Activated T-cell treated with anti-CD3 and anti-CD28 coated beads for 48 hours (primary cell): ENCODE results near the gene GRB10.

ENCODE experiments used
- DNase-seq: peaks from one replicate; pipeline ENCODE4 v3.0.0-alpha.2; 2020; ENCODE audit warnings: low read depth

The GRB10 gene

DNA sequence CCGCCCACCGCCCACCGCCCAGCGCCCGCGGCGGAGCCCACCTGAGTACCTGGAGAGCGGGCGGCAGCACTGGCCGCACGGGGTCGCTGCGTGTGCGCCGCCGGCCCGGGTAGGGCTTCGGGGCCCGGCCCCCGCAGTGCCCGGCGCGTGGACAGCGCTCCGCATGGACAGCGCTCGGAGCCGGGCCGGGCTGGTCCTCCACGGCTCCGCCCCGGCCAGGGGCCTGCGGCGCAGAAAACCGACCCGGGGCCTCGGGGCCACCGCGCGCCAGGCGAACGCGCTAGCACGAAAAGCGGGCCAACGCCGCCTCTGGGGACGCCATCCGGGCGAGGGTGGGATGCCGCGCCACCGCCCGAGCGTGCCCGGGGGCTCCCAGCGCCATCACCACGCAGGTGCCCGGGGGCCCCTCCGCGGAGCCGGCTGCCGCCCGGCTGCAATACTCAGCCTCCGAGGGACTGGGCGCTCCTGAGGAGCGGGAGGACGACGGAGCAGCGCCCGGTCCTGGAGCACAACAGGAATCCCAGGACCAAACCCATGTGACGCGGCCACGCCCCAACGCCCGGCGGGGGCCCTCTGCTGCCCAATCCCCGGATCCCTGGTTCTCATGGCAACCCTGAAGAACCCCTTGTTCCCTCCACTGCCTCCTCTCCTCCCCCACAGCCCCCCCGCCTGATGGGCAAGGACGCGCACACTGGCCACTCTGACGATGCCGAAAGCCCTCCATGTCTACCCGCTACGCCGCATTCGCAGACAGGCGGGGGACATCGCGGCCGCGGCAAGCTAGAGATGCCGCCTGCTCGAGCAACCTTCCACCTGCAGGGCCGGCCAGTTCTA is at the start of gene GRB10:
Gene GRB10, minus strand, starts transcription at position 522 of the 834 bp plus-strand sequence. CDS start 50,574 bp downstream, outside the sequence.
- DNase-seq: no peak

DNA sequence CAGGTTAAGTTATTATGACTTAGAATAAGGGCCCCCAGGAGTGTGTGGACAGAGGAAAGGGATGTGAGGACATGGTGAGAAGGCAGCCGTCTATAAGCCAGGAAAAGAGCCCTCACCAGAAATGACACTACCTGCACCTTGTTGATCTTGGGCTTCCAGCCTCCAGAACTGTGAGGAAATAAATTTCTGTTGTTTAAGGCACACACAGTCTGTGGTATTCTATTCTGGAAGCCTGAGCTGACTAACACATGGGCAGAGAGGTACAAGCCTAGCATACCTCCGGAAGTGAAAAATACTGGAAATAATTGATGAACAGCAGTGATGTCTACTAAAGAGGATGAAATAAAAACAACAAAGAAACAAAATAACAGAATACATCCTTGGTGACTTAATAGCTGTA is 46.1 kb upstream of the GRB10 start:
- no peak for DNase-seq

DNA sequence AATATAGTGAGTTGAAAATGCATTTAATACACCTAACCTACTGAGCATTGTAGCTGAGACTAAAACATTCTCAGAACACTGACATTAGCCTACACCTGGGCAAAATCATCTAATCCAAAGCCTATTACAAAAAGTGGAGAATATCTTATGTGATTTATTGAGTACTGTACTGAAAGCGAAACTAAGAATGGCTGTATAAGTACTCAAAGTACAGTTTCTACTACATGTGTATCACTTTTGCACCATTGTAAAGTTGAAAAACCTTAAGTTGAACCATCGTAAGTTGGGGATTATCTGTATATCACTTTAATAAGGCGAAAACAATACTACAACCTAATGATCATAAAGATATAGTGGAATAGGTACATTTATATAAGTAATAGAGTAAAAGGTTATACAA is 45.4 kb upstream of the GRB10 start:
- DNase-seq: no peak

DNA sequence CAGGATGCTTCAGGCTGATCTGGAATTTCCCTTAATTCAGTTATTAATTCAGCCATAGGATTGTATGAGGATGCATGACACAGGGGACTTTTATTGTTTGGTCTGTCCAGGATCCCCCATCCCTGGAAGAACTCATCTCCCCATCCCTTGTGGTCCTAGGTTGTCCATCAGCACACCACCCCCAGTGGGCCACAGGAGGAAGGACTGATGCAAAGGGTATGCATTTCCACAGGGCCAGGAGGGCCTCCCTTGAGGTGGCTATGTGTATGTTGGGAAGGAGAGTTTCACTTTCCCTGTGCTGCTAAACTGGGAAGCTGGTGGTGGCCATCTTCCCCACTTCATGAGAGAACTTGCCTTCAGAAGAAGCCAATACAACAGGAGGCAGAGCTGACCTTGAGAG is 44.6 kb upstream of the GRB10 start:
- DNase-seq: no peak

DNA sequence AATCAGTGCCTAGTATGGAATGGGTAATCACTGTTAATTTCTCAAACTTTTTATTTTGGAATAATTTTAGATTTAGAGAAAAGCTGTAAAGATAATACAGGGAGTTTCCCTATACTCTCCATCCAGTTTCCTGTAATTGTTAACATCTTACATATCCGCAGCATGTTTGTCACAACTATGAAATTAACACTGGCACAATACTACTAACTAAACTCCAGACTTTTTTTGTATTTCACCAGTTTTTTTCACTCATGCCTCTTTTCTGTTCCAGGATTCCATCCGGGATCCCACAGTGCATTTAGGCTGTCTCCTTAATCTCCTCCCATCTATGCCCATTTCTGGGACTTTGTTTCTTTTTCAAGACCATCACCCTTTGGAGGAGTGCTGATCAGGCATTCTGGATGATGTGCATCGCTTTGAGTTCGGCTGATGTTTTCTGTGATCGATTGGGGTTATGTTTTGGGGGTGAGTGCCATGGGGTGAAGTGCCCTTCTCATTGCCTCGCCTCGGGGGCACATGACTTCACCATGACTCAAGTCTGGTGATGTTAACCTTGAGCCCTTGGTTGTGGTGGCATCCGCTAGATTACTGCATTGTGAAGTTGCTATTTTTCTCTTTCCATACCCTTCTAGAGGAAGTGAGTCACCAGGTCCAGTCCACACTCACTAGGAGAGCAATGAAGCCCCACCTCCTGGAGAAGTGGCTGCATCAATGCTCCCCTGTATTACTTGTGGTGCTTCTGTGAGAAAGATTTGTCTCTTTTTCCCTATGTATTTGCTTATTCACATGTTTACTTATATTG is 43.9 kb upstream of the GRB10 start:
- DNase-seq: peak; percentile 41

DNA sequence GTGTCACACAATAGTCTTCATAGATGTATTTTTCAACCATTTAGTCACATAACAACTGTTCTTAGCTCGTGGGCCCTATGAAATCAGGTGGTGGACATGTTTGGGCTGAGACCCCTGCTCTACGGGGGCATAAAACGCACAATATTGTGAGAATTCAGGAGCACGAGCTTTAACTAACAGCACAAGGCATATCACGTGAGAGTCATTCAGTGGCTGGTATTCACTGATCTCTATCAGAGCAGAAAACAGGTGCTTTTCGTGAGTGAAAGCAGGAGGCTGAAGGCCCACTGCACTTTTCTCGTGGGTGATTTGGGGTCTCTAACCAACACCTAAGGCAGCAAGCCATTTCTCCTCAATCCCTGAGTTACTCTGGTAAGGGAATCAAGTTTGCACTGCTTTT is 42.8 kb upstream of the GRB10 start:
- no peak for DNase-seq

DNA sequence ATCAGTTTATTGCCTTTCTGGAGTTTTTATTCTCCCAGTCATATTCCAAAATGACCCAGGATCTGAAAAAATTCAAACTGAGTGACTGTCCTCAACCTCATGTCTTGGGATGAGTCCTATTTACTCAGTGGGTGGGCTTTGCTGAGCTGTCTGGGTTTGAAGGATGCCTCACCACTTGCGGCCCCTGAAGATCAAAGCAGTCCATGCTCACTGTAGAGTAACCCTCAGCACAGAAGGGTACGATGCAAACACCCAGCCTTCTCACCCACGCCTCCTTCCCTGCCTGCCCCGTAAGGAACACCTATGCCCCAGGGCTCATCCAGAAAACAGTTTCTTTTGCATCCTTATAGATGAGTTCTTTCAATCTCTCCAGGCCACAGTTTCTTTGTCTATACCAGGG is 42.2 kb upstream of the GRB10 start:
- DNase-seq: no peak

DNA sequence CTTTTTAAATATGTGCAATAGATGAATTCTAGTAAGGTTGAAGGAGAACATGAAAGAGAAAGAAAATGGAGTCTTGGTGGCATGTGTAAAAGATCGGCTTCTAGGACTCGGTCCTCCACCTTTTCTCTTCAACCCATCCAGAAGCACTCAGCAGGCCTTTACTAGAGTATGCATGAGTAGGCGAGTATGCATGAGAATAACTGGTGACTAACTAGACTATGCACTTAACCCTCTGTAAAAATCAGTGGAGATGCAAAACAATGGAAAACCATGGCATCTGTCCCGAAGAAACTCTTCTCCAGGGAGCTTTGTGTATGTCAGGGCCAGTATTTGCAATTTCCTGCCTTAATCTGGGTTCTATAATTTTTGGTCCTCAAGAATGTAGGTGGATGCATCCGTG is 40.0 kb upstream of the GRB10 start:
- no peak for DNase-seq

DNA sequence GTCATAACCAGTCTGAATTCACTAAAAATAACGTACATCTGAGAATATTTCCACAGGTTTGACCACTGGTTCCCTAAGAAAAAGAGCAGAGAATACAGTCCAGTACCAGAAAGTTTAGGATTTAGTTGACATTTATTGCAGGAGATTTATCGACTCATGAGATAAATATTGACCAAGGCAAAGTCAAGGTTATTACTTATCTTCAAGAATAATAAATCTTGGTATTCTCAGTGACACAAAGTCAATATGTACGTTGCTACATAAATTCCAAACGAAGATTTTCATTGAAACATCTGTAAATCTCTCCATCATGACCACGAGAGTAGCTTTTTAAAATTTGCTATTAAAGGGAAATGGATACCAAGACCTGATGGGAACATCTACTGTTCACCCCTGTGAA is 39.4 kb upstream of the GRB10 start:
- no peak for DNase-seq

DNA sequence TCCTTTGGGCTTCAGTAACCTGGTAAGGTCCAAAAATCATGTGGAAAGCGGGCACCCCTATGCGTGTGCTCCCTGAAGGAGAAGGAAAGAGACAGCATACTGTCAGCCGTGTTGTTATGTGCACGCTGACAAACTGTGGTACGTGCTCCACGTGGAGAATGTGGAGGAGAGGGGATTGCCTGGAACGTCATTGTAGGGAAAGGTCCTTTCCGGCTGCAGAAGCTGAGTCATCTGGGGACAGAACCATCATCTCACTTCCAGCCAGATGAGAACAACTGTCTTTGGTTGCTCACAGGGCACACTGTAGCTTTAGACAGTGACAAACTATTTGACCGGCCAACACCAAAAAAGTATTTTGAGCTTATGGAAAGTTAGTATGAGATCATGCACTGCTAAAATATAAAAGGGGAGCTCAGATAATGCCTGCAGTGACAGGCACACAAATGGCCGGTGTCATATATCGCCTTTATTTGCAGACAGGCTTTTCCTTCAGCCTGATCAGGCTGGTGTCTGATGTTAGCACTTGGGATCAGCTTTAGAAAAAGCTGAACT is 38.8 kb upstream of the GRB10 start:
- DNase-seq: no peak

DNA sequence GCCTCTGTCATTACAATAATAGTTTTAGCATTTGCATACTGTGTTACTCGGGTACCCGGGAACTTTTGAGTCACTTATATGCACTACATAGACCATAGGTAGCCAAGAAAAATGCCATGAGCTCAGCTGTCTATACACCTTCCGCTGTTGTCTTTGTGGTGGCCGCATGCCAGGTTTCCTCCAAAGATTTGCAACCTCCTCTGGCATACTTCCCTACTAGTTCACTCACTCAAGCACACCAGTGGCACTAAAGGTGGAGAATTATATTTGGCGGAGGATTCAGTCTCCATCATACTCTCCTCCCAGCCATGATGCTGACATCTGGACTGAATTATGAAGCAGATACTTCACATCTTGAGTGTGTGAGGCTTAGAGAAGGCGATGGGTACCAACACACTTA is 35.6 kb upstream of the GRB10 start:
- DNase-seq: no peak

DNA sequence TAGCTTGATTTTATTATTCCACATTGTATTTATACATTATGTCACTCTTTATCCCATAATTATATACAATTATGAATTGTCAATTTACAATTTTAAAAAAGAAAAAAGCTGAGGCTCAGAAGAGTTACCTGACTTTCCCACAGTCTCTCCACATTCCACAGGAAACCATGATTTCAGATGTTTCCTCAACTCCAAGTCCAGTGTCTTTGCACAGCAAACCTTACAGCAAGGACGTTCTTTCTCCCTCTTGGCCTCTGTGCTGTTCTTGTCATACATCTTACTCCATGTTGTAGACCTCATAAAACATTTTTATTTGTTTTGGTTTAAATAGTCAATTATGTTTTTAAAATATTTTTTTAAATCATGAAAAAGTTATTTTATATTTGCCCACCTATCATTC is 34.9 kb upstream of the GRB10 start:
- no peak for DNase-seq

DNA sequence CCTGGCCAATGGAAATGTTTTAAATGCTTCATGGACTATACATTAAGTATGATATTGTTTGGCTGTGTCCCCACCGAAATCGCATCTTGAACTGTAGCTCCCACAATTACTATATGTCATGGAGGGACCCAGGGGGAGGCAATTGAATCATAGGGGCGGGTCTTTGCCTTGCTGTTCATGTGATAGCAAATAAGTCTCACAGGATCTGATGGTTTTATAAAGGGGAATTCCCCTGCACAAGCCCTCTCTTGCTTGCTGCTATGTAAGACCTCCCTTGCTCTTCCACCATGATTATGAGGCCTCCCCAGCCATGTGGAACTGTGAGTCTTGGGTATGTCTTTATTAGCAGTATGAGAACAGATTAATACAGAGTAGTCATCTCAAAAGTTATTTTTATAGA is 32.4 kb upstream of the GRB10 start:
- no peak for DNase-seq

DNA sequence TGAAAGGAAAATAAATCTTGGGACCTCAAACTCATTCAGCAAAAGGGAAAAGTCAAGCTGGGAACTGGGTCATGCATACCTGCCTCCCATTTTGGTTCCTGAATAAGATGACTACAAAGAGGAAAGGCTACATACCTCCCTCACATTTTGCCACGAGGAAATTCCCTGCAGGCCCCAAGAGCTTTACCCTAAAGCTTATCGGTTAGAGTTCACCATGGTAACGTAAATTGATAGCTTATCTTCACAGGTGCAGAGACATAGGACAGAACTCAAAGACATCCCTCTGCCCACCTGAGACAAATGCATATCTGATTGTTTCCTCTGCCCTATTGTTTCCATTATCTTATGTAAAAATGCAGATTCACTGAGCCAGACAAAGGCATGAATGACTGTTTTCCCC is 31.5 kb upstream of the GRB10 start:
- no peak for DNase-seq

DNA sequence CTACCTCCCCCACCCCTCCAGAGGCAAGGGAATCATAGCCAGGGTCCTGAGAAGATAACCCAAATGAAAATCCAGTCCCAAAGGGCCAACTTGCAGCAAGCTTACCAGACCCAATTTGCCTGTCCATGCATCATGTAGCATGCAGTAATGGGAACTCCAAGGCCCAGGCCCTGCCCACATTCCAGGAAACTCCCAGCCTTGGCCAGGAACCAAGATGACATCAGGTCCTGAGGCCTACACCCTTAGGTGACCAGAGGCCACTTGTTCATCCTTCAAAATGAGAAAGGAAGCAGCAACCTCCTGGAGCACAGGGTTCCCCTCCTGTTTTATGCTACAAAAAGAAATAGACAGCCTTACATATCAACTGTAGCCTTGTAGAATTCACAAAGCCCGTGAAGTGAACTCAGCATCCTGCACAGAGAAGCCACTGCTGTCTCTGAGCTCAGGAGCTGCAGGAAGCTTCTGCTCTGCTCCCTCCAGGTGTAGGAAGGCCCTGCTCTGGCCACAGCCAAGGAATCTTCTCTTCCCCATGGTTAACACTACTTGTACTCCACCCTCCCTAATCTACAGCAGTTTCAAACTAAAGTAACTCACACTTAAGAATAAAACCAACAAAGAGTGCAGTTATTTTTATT is 30.3 kb upstream of the GRB10 start:
- DNase-seq: no peak

DNA sequence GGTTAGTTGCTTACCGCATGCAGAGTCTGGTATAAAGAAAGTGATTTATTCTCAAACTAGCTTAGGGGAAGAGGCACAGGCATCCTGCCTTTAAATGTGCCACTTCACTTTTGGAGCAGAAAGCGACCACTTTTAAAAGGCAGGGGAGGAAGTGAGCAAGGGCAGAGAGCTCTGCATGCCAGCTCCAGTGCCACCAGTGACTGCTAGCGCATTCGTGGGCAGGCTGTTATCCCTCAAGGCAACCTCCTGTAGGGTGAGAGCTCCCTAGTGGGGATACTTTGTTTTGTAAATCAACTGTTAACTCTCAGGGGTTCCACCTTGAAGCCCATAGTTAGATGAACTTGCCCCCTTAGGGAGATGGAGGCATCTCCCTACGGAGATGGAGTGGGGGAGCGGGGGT is 29.4 kb upstream of the GRB10 start:
- no peak for DNase-seq

DNA sequence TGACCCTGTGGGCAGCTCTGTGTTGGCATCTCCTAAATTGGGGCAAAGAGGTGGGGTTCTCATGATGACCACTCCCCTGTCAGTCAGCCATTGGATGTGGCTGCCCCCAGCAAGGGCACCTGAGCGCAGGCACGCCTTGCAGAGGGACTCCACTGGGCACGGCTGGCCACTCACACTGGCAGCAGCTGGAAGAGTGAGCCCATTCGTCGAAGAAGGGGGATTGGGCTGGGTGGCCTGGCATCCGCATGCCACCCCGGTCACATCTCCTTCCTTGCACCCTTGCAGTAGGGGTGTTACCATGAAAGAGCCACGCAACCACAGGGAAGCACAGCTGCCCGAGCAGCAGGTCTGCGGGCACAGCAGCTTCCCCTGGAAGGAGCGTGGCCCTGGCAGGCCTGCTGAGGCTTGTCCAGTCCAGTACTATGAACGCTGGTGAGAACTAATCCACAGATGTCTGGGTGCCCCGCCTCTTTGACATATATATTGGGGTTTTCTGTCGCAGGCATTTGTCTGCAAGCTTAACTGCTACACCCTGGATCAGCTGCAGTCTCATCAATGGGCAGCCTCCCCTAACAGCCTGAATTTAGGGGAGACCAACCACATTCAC is 25.7 kb upstream of the GRB10 start:
- DNase-seq: no peak

DNA sequence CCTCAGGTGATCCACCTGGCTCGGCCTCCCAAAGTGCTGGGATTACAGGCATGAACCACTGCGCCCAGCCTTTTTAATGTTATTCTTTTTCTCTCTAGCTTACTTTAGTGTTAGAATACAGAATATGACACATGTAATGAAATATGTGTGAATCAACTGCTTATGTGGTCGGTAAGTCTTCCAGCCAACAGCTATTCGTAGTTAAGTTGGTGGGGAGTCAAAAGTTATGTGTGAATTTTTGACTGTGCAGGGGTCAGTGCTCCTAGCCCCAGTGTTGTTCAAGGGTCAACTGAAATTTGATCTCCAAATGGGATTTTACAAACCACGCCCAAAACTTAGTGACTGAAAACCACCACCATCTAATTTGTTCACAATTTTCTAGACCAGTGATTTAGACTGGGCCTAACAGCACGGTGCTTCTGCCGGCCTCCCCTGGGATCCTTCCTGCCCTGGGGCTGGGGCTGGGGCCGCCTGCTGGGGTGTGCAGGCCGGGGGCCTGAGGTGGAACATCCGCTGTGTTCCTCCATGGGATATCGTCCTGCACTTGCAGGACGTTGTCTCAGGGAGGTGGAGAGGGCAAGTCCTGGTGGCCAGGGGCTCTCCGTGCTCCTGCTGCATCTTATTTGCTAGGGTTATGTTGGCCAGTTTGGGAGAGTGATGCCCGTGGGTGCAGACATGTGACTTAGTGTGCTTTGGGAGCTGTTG is 24.5 kb upstream of the GRB10 start:
- no peak for DNase-seq

DNA sequence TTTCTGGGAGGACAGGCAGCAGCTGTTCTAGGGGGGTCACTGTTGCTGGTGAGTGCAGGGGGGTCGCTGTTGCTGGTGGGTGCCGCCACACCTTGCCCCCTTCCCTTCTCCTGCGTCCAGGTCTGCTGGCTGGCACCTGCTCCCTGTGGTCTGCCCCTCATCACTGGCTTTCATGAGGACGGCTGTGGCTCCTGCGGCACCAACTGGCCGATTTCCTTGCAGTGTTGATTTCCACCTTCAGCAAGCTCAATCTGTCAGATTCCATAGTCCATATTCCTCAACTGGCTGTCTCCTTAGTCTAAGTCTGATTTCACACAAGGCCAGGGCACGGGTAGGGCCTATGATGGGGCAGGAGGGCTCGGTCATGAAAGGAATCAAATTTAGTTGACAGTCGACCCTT is 23.4 kb upstream of the GRB10 start:
- no peak for DNase-seq

DNA sequence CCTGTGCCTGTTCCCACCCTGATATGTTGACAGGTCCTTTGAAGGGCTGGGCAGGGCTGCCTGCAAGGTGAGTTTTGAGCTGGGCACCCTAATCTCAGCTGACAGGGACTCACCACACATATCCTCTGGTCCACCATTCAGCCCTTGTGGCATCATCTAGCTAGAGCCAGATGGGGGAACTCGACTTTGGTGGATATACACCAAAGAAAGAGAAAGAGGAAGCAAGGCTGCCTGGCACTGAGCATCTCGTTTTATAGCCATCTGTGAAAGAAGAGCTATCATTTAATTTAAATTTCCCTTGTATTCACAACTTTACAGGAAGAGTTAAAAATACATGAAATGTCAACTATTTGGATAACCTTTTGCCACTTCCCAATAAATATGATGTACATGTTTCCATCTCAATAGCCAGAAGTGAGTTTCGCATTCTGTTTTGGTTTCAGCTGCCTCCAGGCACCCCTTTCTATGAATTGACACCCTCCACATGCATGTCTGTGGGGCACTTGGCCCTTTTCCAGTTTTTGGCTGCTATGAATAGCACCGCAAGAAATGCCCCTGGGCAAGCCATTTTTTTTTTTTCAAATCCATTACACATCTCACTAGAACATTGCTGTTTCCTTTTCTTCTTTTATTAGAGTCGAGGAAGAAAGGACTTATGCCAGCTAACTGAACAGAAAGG is 22.9 kb upstream of the GRB10 start:
- no peak for DNase-seq
